ENCODE data around the gene KNOP1. TPM values are rescaled to one million over a fixed set of nuclear protein-coding genes. Genes with fewer than 3 reads are reported as not detected.

Gene KNOP1
- total RNA-seq, 1 donor from 2014 or later: 2.4 TPM

DNA sequence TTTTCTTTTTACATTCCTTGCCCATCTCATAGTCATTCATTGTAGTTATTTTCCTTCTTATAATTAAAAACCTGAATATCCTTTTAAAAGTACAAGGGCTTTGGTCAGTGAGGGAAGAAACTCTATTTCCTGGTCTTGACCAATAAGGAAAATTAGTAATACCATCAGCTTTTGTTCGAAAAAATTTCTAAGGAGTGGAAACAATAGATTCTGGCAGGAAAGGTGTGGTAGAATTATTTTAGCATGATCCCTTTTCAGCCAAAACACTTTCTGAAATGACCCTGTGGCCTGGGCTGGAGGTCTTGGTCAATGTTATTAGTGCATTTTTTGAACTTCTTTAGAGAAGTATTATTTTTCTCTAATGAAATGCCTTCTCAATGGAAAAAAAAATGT lies 36.6 kb upstream of the KNOP1 start:
- Histone ChIP-seq H3K36me3 (no peaks in the 10 kb centered on the region), H3K27ac (peak overlapping the region; percentile 25 to 65), H3K4me3 (no peak overlapping the region), H3K4me1 (peaks cover 0 to 17% of the 10 kb centered on the region in 2 donors), H3K27me3 (no peaks in the 10 kb centered on the region), H3K9me3 (no peaks in the 10 kb centered on the region)
- DNase-seq (ENCODE audit: low spot score in 2 of 2): peak in 1 of 2 donors; percentile 4
- no peak for TF ChIP-seq CTCF (IDR thresholded peaks at IDR 0.05)
- intact Hi-C loops (cut with DNase I): loop anchor here (5.0 kb wide), 2 partner anchors 37 to 107 kb away; partner anchors contain the start of genes IQCK and KNOP1

GRCh38 chr16:19753815-19754643 lies 36.0 kb upstream of the KNOP1 start:
- no peak overlapping the region for H3K4me3 ChIP-seq

GRCh38 chr16:19751478-19752385 lies 33.7 kb upstream of the KNOP1 start:
- Histone ChIP-seq H3K27ac (no peak overlapping the region), H3K36me3 (no peaks in the 10 kb centered on the region), H3K9me3 (no peaks in the 10 kb centered on the region), H3K4me1 (peaks cover 0 to 17% of the 10 kb centered on the region in 2 donors), H3K4me3 (no peak overlapping the region), H3K27me3 (no peaks in the 10 kb centered on the region)
- DNase-seq (ENCODE audit: low spot score in 2 of 2): no peak
- intact Hi-C loops (cut with DNase I): no loop called here
- no peak for TF ChIP-seq CTCF (IDR thresholded peaks at IDR 0.05)

More at GRCh38 chr16:19753815-19754643, 36.0 kb upstream of the KNOP1 start:
- Histone ChIP-seq H3K27ac (peak overlapping the region; percentile 48 to 65), H3K36me3 (no peaks in the 10 kb centered on the region), H3K4me1 (peaks cover 0 to 17% of the 10 kb centered on the region in 2 donors), H3K9me3 (no peaks in the 10 kb centered on the region), H3K27me3 (no peaks in the 10 kb centered on the region)
- TF ChIP-seq CTCF (IDR thresholded peaks at IDR 0.05): no peak
- intact Hi-C loops (cut with DNase I): no loop called here
- DNase-seq (ENCODE audit: low spot score in 2 of 2): peak in 1 of 2 donors; percentile 64

DNA sequence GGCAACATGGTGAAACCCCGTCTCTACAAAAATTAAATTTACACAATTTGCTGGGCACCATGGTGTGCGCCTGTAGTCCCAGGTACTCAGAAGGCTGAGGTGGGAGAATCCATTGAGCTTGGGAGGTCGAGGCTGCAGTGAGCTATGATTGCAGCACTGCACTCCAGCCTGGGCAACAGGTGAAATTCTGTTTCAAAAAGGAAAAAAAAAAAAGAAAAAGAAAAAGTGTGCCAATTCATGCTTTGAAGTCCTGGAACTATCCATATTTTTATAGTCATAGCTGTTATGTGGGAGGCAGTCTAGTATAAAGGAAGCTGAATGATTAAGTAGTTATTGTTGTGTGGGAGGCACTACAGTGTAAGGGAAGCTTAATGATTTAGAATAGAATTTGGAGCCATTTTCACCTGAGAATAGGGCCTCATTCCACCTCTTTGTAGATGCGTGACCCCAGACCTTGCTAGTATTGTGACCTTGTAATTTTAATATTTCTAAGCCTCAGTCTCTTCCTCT lies 31.6 kb upstream of the KNOP1 start:
- H3K27me3 ChIP-seq: no peaks in the 10 kb centered on the region
- H3K36me3 ChIP-seq: no peaks in the 10 kb centered on the region
- H3K27ac ChIP-seq: no peak overlapping the region
- H3K4me1 ChIP-seq: peaks cover 0 to 9% of the 10 kb centered on the region in 2 donors
- H3K4me3 ChIP-seq: no peak overlapping the region
- no peak for TF ChIP-seq CTCF (IDR thresholded peaks at IDR 0.05)
- no peak for DNase-seq (ENCODE audit: low spot score in 2 of 2)
- no peaks in the 10 kb centered on the region for H3K9me3 ChIP-seq
- intact Hi-C loops (cut with DNase I): no loop called here

GRCh38 chr16:19748389-19749168 lies 30.6 kb upstream of the KNOP1 start:
- H3K4me3 ChIP-seq: no peak overlapping the region
- no peaks in the 10 kb centered on the region for H3K9me3 ChIP-seq
- DNase-seq (ENCODE audit: low spot score in 2 of 2): no peak
- no peaks in the 10 kb centered on the region for H3K27me3 ChIP-seq
- no peaks in the 10 kb centered on the region for H3K36me3 ChIP-seq
- H3K4me1 ChIP-seq: peaks cover 0 to 5% of the 10 kb centered on the region in 2 donors
- no peak overlapping the region for H3K27ac ChIP-seq
- intact Hi-C loops (cut with DNase I): no loop called here
- no peak for TF ChIP-seq CTCF (IDR thresholded peaks at IDR 0.05)
